Ecto neural progenitor cell (in vitro differentiated cells): ENCODE results near the gene SBNO2.

Experiments
- DNase-seq: peaks from one replicate; pipeline ENCODE4 v3.0.0-alpha.2; 2018; ENCODE audit warnings: low spot score

The SBNO2 gene

GRCh38 chr19:1072371-1073015, 101.6 kb downstream of the SBNO2 start:
- DNase-seq, result no peak

- DNase-seq, result peak; percentile 66
Observed at GRCh38 chr19:1070931-1071791, 102.9 kb downstream of the SBNO2 start.

- no peak for DNase-seq
Observed at GRCh38 chr19:1070576-1070930, 103.5 kb downstream of the SBNO2 start.

- no peak for DNase-seq
Observed at GRCh38 chr19:1069009-1069779, 104.9 kb downstream of the SBNO2 start.

GRCh38 chr19:1068009-1069001, 105.8 kb downstream of the SBNO2 start:
- no peak for DNase-seq

GRCh38 chr19:1067341-1067957, 106.6 kb downstream of the SBNO2 start:
- no peak for DNase-seq

- no peak for DNase-seq
Observed at GRCh38 chr19:1066748-1067340, 107.2 kb downstream of the SBNO2 start, which contains the start of gene ARHGAP45. Gene ARHGAP45, plus strand, starts transcription at chr19:1067167. Its CDS starts 239 bp downstream, at chr19:1067406.

GRCh38 chr19:1066251-1066747, 107.8 kb downstream of the SBNO2 start:
- DNase-seq, result no peak

GRCh38 chr19:1065606-1066109, 108.4 kb downstream of the SBNO2 start:
- DNase-seq, result no peak

- peak; percentile 85 for DNase-seq
Observed at GRCh38 chr19:1064661-1065605, 109.1 kb downstream of the SBNO2 start.

- no peak for DNase-seq
Observed at GRCh38 chr19:1063909-1064660, 110.0 kb downstream of the SBNO2 start.

- DNase-seq, result no peak
Observed at GRCh38 chr19:1063030-1063908, 110.8 kb downstream of the SBNO2 start.

GRCh38 chr19:1062387-1063029, 111.6 kb downstream of the SBNO2 start:
- no peak for DNase-seq

- DNase-seq, result no peak
Observed at GRCh38 chr19:1061987-1062386, 112.1 kb downstream of the SBNO2 start.

- no peak for DNase-seq
Observed at GRCh38 chr19:1060689-1061088, 113.4 kb downstream of the SBNO2 start.

GRCh38 chr19:1058112-1058511, 116.0 kb downstream of the SBNO2 start:
- DNase-seq, result no peak
